Caco-2 (cell line): ENCODE data around the gene ST8SIA3. TPM values are rescaled to one million over a fixed set of nuclear protein-coding genes. Genes with fewer than 3 reads are reported as not detected.

ENCODE experiments used
- BruUV-seq: library from RNA; stranded (reverse); fragments of 400-500 nt; replicated peaks from 2 replicates; lab custom pipeline; 2021; lab: Mats Ljungman, UMichigan
- CTCF ChIA-PET: fragments of 300-600 bp; sonication (Branson Sonifier 250); formaldehyde crosslinking; loops from one replicate; lab custom pipeline; 2022; ENCODE audit warnings: antibody characterized with exemption; lab: Charles Lee
- POLR2A ChIA-PET: fragments of 300-600 bp; sonication (Branson Sonifier 250); formaldehyde crosslinking; loops from one replicate; lab custom pipeline; 2022; ENCODE audit warnings: antibody characterized with exemption; lab: Charles Lee
- DNase-seq, 2 experiments: peaks; one replicate each; pipeline versions ENCODE4 v3.0.0 to v3.0.0-alpha.2; 2020 to 2022
- H3K27me3 ChIP-seq: replicated peaks from 2 replicates; pipeline ENCODE4 v1.6.0; 2011; ENCODE audit warnings: low read length; ENCODE audit not compliant: control insufficient read depth, insufficient read depth
- H3K36me3 ChIP-seq: 2 replicates; pipeline ENCODE4 v1.5.1; 2011; ENCODE audit warnings: low read length; ENCODE audit not compliant: control insufficient read depth, insufficient read depth
- H3K4me1 ChIP-seq: fragments of 250-450 bp; sonication (Bioruptor Pico); 2 replicates; pipeline ENCODE4 v1.5.1; 2020; ENCODE audit warnings: mild to moderate bottlenecking
- H3K4me3 ChIP-seq: 2 replicates; pipeline ENCODE4 v1.5.1; 2011; ENCODE audit warnings: low read depth, mild to moderate bottlenecking, control low read depth, low read length
- H3K9me3 ChIP-seq: fragments of 250-450 bp; sonication (Bioruptor Pico); 2 replicates; pipeline ENCODE4 v1.5.1; 2020; ENCODE audit warnings: mild to moderate bottlenecking, moderate library complexity
- H3K27ac Mint-ChIP-seq: one replicate; pipeline ENCODE4 v1.8.0; 2022; ENCODE audit warnings: mixed read lengths; ENCODE audit not compliant: unreplicated experiment
- H3K27me3 Mint-ChIP-seq: one replicate; pipeline ENCODE4 v1.8.0; 2022; ENCODE audit warnings: mixed read lengths; ENCODE audit not compliant: insufficient read depth, unreplicated experiment
- H3K36me3 Mint-ChIP-seq: one replicate; pipeline ENCODE4 v1.8.0; 2022; ENCODE audit warnings: mild to moderate bottlenecking, mixed read lengths; ENCODE audit not compliant: insufficient read depth, unreplicated experiment
- H3K4me1 Mint-ChIP-seq: one replicate; pipeline ENCODE4 v1.8.0; 2022; ENCODE audit warnings: low read depth, mixed read lengths; ENCODE audit not compliant: unreplicated experiment
- H3K4me3 Mint-ChIP-seq: one replicate; pipeline ENCODE4 v1.8.0; 2022; ENCODE audit warnings: mild to moderate bottlenecking, moderate library complexity, mixed read lengths; ENCODE audit not compliant: unreplicated experiment
- H3K9me3 Mint-ChIP-seq: one replicate; pipeline ENCODE4 v1.8.0; 2022; ENCODE audit warnings: mixed read lengths; ENCODE audit not compliant: unreplicated experiment
- intact Hi-C: fragments of 100-400 bp; cut with micrococcal nuclease; formaldehyde crosslinking; loops from one replicate; pipeline ENCODE4 v1.10.0; 2022; ENCODE audit not compliant: unreplicated experiment
- total RNA-seq: library from RNA; stranded (reverse); gene quantifications from 2 replicates; pipeline ENCODE4 v1.2.3, GENCODE V29; 2022
- TF ChIP-seq, protein P1 (sequence below), 2 experiments: fragments of 200-600 bp in 1 of 2; IDR thresholded peaks; 1 replicate in 1 of 2; 2 replicates in 1 of 2; pipeline versions ENCODE4 v1.5.1 to v1.8.0; 2011 to 2022; ENCODE audit warnings: antibody characterized with exemption in 1 of 2, control low read depth in 1 of 2, inconsistent platforms in 1 of 2, low read depth in 1 of 2, low read length in 1 of 2, mild to moderate bottlenecking in 1 of 2, moderate library complexity in 1 of 2; ENCODE audit not compliant: insufficient read depth in 1 of 2, severe bottlenecking in 1 of 2, unreplicated experiment in 1 of 2

Gene ST8SIA3
- total RNA-seq, 1 experiment from 2014 or later, result not detected

DNA sequence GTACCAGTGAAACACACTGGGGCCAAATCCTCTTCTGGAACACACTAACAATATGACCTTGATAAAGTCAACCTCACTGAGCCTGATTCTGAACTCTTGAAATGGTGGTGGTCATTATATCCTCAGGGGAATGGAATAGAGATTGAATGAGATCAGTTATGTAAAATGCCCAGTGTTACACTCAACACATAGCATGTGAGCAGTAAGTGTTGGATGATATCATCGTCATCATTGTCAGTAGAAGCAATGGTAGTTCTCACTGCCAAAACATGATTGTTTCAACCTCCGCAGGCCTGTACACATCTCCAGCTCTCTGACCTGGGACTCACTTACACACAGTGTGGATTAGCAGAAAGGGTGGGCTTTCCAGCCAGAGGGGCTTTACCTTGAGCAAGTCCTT lies 5.5 kb upstream of the ST8SIA3 start:
- Mint-ChIP-seq H3K27me3 (peaks cover 12% of the 10 kb centered on the region), H3K36me3 (no peaks in the 10 kb centered on the region), H3K4me3 (no peak overlapping the region), H3K27ac (no peak overlapping the region), H3K4me1 (no peaks in the 10 kb centered on the region), H3K9me3 (no peaks in the 10 kb centered on the region)
- H3K36me3 ChIP-seq, result no peaks in the 10 kb centered on the region
- intact Hi-C loops, result no loop called here
- DNase-seq, result no peak
- no peaks in the 10 kb centered on the region for H3K27me3 ChIP-seq
- TF ChIP-seq, protein P1, sequence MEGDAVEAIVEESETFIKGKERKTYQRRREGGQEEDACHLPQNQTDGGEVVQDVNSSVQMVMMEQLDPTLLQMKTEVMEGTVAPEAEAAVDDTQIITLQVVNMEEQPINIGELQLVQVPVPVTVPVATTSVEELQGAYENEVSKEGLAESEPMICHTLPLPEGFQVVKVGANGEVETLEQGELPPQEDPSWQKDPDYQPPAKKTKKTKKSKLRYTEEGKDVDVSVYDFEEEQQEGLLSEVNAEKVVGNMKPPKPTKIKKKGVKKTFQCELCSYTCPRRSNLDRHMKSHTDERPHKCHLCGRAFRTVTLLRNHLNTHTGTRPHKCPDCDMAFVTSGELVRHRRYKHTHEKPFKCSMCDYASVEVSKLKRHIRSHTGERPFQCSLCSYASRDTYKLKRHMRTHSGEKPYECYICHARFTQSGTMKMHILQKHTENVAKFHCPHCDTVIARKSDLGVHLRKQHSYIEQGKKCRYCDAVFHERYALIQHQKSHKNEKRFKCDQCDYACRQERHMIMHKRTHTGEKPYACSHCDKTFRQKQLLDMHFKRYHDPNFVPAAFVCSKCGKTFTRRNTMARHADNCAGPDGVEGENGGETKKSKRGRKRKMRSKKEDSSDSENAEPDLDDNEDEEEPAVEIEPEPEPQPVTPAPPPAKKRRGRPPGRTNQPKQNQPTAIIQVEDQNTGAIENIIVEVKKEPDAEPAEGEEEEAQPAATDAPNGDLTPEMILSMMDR (IDR thresholded peaks at IDR 0.05; ENCODE audit: insufficient read depth in 1 of 2, low read depth in 1 of 2, low read length in 1 of 2, severe bottlenecking in 1 of 2, unreplicated experiment in 1 of 2), result no peak
- H3K9me3 ChIP-seq, result no peaks in the 10 kb centered on the region
- no peaks in the 10 kb centered on the region for H3K4me1 ChIP-seq
- no peak overlapping the region for H3K4me3 ChIP-seq
- no TSS peak for BruUV-seq
- ChIA-PET CTCF (no interaction called here), POLR2A (no interaction called here)

DNA sequence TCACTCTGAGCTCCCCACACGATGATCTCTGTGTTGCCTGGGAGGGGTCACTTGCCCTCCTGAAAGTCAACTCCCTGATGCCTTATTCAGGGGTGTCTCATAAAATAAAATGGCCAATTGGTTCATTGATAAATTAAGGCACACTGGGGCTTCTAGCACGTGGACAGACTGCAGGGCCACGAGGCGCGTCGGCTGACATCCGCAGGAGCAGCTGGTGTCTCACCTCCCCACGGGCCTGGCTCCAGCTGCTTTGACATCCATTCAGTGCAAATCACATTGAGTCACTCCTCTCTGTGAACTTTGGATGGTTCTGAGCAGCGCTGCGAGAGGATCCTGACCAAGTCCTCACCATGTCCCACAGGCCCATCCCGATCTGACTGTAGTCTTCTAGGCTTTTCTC lies 4.6 kb upstream of the ST8SIA3 start:
- Mint-ChIP-seq H3K36me3 (no peaks in the 10 kb centered on the region), H3K27ac (no peak overlapping the region), H3K27me3 (peaks cover 7% of the 10 kb centered on the region), H3K9me3 (no peaks in the 10 kb centered on the region), H3K4me1 (no peaks in the 10 kb centered on the region), H3K4me3 (no peak overlapping the region)
- H3K27me3 ChIP-seq, result no peaks in the 10 kb centered on the region
- H3K9me3 ChIP-seq, result no peaks in the 10 kb centered on the region
- H3K4me3 ChIP-seq, result no peak overlapping the region
- intact Hi-C loops, result no loop called here
- no TSS peak for BruUV-seq
- no peaks in the 10 kb centered on the region for H3K36me3 ChIP-seq
- no peaks in the 10 kb centered on the region for H3K4me1 ChIP-seq
- POLR2A ChIA-PET, result no interaction called here
- CTCF ChIA-PET, result no interaction called here
- TF ChIP-seq, protein P1 (IDR thresholded peaks at IDR 0.05; ENCODE audit: insufficient read depth in 1 of 2, low read depth in 1 of 2, low read length in 1 of 2, severe bottlenecking in 1 of 2, unreplicated experiment in 1 of 2), result no peak
- DNase-seq, result no peak

DNA sequence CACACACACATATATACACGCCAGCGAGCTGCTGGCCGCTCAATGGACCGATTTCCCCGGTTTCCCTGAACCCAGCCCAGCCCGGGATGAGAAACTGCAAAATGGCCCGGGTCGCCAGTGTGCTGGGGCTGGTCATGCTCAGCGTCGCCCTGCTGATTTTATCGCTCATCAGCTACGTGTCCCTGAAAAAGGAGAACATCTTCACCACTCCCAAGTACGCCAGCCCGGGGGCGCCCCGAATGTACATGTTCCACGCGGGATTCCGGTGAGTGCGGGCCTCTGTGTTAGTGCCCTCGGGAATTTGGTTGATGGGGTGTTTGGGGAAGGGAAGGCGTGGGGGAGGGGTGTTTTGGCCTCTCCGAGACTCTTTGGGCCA lies 392 bp downstream of the ST8SIA3 start:
- POLR2A ChIA-PET, result no interaction called here
- H3K27me3 Mint-ChIP-seq, result peaks cover 8% of the 10 kb centered on the region
- intact Hi-C loops, result no loop called here

More for the DNA sequence above, 392 bp downstream of the ST8SIA3 start:
- Histone ChIP-seq H3K4me3 (no peak overlapping the region), H3K4me1 (no peaks in the 10 kb centered on the region), H3K9me3 (no peaks in the 10 kb centered on the region), H3K27me3 (no peaks in the 10 kb centered on the region), H3K36me3 (no peaks in the 10 kb centered on the region)
- H3K9me3 Mint-ChIP-seq, result no peaks in the 10 kb centered on the region
- no peaks in the 10 kb centered on the region for H3K4me1 Mint-ChIP-seq
- TF ChIP-seq, protein P1 (IDR thresholded peaks at IDR 0.05; ENCODE audit: insufficient read depth in 1 of 2, low read depth in 1 of 2, low read length in 1 of 2, severe bottlenecking in 1 of 2, unreplicated experiment in 1 of 2), result no peak
- DNase-seq, result no peak
- no peaks in the 10 kb centered on the region for H3K36me3 Mint-ChIP-seq
- no peak overlapping the region for H3K27ac Mint-ChIP-seq
- H3K4me3 Mint-ChIP-seq, result no peak overlapping the region
- CTCF ChIA-PET, result no interaction called here
- no TSS peak for BruUV-seq
